K562 (cell line): ENCODE data around the gene KCNJ9. TPM values are rescaled to one million over a fixed set of nuclear protein-coding genes. Genes with fewer than 3 reads are reported as not detected.

Experiments
- ARID4B ChIP-seq: sonication (generic); formaldehyde crosslinking; IDR thresholded peaks from 2 replicates; pipeline ENCODE4 v1.8.0; 2022; ENCODE audit warnings: mild to moderate bottlenecking, missing genetic modification reagents
- CBX1 ChIP-seq: sonication (generic); IDR thresholded peaks from 2 replicates; pipeline ENCODE4 v1.6.1; 2016; ENCODE audit warnings: antibody characterized with exemption, low read depth, mild to moderate bottlenecking
- ELK3 ChIP-seq: fragments of 450-650 bp; formaldehyde crosslinking; IDR thresholded peaks from 2 replicates; pipeline ENCODE4 v1.4.0; 2020; ENCODE audit warnings: mild to moderate bottlenecking
- ETV6 ChIP-seq, 3 experiments: fragments of 150-350 bp in 1 of 3; sonication (generic) in 1 of 3; formaldehyde crosslinking in 1 of 3; IDR thresholded peaks; 2 replicates each; pipeline versions ENCODE4 v1.6.1 to v1.8.0; 2014 to 2022; ENCODE audit warnings: borderline replicate concordance in 2 of 3, low read depth in 2 of 3, antibody characterized with exemption in 1 of 3, low read length in 1 of 3, mild to moderate bottlenecking in 1 of 3, missing genetic modification reagents in 1 of 3
- HDAC2 ChIP-seq: fragments of 450-650 bp; IDR thresholded peaks from 2 replicates; pipeline ENCODE4 v1.6.1; 2016; ENCODE audit warnings: mild to moderate bottlenecking
- ID3 ChIP-seq, 2 experiments: fragments of 250-450 bp in 1 of 2; fragments of 450-650 bp in 1 of 2; sonication (Bioruptor Pico) in 1 of 2; IDR thresholded peaks; 2 replicates each; pipeline versions ENCODE4 v1.6.1 to v1.8.0; 2016 to 2021; ENCODE audit warnings: mild to moderate bottlenecking in 2 of 2, moderate library complexity in 2 of 2, missing compliant biosample characterization in 1 of 2, missing genetic modification characterization in 1 of 2
- MIER1 ChIP-seq: fragments of 450-650 bp; IDR thresholded peaks from 2 replicates; pipeline ENCODE4 v1.6.1; 2016; ENCODE audit warnings: antibody characterized with exemption, mild to moderate bottlenecking, low read depth
- NBN ChIP-seq: fragments of 450-650 bp; IDR thresholded peaks from 2 replicates; pipeline ENCODE4 v1.6.1; 2016; ENCODE audit warnings: low read depth, mild to moderate bottlenecking
- NCOA2 ChIP-seq, 2 experiments: fragments of 450-650 bp; IDR thresholded peaks; 2 replicates each; pipeline ENCODE4 v1.6.1; 2018; ENCODE audit warnings: mild to moderate bottlenecking in 2 of 2, moderate library complexity in 1 of 2; ENCODE audit not compliant: partially characterized antibody in 2 of 2
- NR2F6 ChIP-seq: fragments of 450-650 bp; formaldehyde crosslinking; IDR thresholded peaks from 2 replicates; pipeline ENCODE4 v1.4.0; 2020; ENCODE audit warnings: mild to moderate bottlenecking
- RFX7 ChIP-seq: fragments of 250-450 bp; sonication (Bioruptor Pico); IDR thresholded peaks from 2 replicates; pipeline ENCODE4 v1.5.1; 2021; ENCODE audit warnings: mild to moderate bottlenecking
- TCF3 ChIP-seq: sonication (generic); formaldehyde crosslinking; IDR thresholded peaks from 2 replicates; pipeline ENCODE4 v1.4.0; 2020; ENCODE audit warnings: mild to moderate bottlenecking, missing genetic modification reagents
- U2AF1 ChIP-seq: fragments of 200-400 bp; formaldehyde crosslinking; optimal IDR thresholded peaks from 2 replicates; pipeline ENCODE3; 2017; ENCODE audit warnings: mild to moderate bottlenecking, low read depth, low read length, moderate library complexity
- ZNF121 ChIP-seq: sonication (generic); formaldehyde crosslinking; conservative IDR thresholded peaks from 2 replicates; pipeline ENCODE4 v1.8.0; 2022; ENCODE audit warnings: missing genetic modification reagents
- ZNF354B ChIP-seq: fragments of 250-450 bp; sonication (Bioruptor Pico); IDR thresholded peaks from 2 replicates; pipeline ENCODE4 v1.4.0; 2020
- ZNF551 ChIP-seq: fragments of 250-450 bp; sonication (Bioruptor Pico); IDR thresholded peaks from 2 replicates; pipeline ENCODE4 v1.5.0; 2021; ENCODE audit warnings: mild to moderate bottlenecking, moderate library complexity
- ZNF79 ChIP-seq: fragments of 250-450 bp; sonication (Bioruptor Pico); IDR thresholded peaks from 2 replicates; pipeline ENCODE4 v1.4.0; 2020; ENCODE audit warnings: low read depth, mild to moderate bottlenecking, moderate library complexity
- polyA plus RNA-seq, 8 experiments: library from polyadenylated mRNA; depleted of rRNA in 4 of 8; stranded (reverse) in 5 of 8; unstranded in 3 of 8; fragments of >200 nt; fragmentation: Nextera tagmentation in 2 of 8; fragmentation: Illumina TruSeq in 1 of 8; extraction: Ambion mirVana in 2 of 8; extraction: Trizol in 1 of 8; gene quantifications; 2 replicates each; pipeline versions ENCODE4 v1.2.1 to v1.2.3, GENCODE V29; 2011 to 2014; ENCODE audit warnings: inconsistent platforms in 1 of 8, missing spikeins in 1 of 8
- total RNA-seq, 7 experiments: library from RNA; depleted of rRNA in 6 of 7; stranded (reverse); fragments of >200 nt in 6 of 7; fragmentation: Illumina TruSeq in 2 of 7; extraction: Trizol in 2 of 7; gene quantifications; 2 replicates each; pipeline versions ENCODE4 v1.2.1 to v1.2.3, GENCODE V29; 2011 to 2021; ENCODE audit warnings: low replicate concordance in 1 of 7
- TF ChIP-seq, protein P1 (sequence below): IDR thresholded peaks from 2 replicates; pipeline ENCODE4 v1.6.1; 2014; ENCODE audit warnings: antibody characterized with exemption
- TF ChIP-seq, protein P2 (sequence below): sonication (generic); formaldehyde crosslinking; IDR thresholded peaks from 2 replicates; pipeline ENCODE4 v1.8.1; 2023; ENCODE audit warnings: mild to moderate bottlenecking, missing genetic modification reagents, moderate library complexity

KCNJ9 gene
- total and polyA plus RNA-seq, 9 of the 15 experiments (the other 6 are each of a cell fraction or from before 2014, with no cell fraction given) = not detected

DNA sequence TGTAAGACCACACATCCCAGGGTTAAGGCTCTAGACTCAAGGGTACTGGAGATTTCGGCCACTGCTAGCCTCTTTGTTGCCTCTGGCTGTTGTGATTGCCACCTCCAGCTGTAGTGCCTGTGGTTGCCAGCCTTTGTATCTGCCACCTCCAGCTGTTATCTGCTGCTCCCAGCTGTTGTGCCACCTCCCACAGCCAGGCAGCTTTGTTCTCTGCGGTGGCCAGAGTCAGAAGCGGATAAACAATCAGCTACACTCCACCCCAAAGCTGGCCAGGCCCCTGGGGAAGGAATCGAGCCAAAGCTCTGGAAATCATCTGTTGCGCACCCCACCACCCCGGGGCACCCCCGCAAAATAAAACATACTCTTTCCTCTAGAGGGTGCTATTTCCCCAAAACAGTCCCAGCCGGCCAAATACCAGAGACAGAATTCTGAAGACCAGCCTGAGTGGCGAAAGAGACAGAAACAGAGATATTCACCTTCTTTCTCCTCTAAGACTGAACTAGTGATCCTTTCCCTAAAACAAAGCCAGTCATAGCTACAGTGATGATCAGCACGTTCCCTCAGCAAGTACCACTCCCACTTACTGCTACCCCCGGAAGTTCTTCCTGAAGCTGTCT, 34.7 kb upstream of the KCNJ9 start (continued):
- peak in 1 of 2 experiments; percentile 48; a peak in 1 of 4 replicates for TF ChIP-seq ETV6 (IDR thresholded peaks at IDR 0.05; ENCODE audit: borderline replicate concordance in 1 of 2, low read depth in 2 of 2, low read length in 1 of 2)
- no peak for TF ChIP-seq ETV6 (CRISPR knock-in tag; IDR thresholded peaks at IDR 0.05; ENCODE audit: borderline replicate concordance)
- no peak for TF ChIP-seq ID3 (CRISPR knock-in tag; IDR thresholded peaks at IDR 0.05)
- peak; percentile 91 for TF ChIP-seq ID3 (tag; IDR thresholded peaks at IDR 0.05)
- TF ChIP-seq HDAC2 = peak; percentile 92
- TF ChIP-seq ZNF354B (CRISPR knock-in tag) = no peak
- TF ChIP-seq ARID4B (CRISPR knock-in tag) = no peak
- TF ChIP-seq ZNF79 (CRISPR knock-in tag) = no peak
- TF ChIP-seq, protein P1, sequence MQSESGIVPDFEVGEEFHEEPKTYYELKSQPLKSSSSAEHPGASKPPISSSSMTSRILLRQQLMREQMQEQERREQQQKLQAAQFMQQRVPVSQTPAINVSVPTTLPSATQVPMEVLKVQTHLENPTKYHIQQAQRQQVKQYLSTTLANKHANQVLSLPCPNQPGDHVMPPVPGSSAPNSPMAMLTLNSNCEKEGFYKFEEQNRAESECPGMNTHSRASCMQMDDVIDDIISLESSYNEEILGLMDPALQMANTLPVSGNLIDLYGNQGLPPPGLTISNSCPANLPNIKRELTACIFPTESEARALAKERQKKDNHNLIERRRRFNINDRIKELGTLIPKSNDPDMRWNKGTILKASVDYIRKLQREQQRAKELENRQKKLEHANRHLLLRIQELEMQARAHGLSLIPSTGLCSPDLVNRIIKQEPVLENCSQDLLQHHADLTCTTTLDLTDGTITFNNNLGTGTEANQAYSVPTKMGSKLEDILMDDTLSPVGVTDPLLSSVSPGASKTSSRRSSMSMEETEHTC = 0 out of 2 replicates have a peak, but pooled peaks have one; percentile 33
- no peak for TF ChIP-seq U2AF1
- TF ChIP-seq, protein P2, sequence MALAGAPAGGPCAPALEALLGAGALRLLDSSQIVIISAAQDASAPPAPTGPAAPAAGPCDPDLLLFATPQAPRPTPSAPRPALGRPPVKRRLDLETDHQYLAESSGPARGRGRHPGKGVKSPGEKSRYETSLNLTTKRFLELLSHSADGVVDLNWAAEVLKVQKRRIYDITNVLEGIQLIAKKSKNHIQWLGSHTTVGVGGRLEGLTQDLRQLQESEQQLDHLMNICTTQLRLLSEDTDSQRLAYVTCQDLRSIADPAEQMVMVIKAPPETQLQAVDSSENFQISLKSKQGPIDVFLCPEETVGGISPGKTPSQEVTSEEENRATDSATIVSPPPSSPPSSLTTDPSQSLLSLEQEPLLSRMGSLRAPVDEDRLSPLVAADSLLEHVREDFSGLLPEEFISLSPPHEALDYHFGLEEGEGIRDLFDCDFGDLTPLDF = no peak
- no peak for TF ChIP-seq NR2F6 (CRISPR knock-in tag)
- no peak for TF ChIP-seq CBX1
- TF ChIP-seq TCF3 (CRISPR knock-in tag) = peak; percentile 100
- peak; percentile 85 for TF ChIP-seq NBN
- TF ChIP-seq ELK3 (CRISPR knock-in tag) = no peak
- TF ChIP-seq ZNF551 (CRISPR knock-in tag) = no peak
- TF ChIP-seq NCOA2 (IDR thresholded peaks at IDR 0.05; ENCODE audit: partially characterized antibody in 2 of 2) = no peak
- TF ChIP-seq MIER1 = 0 out of 2 replicates have a peak, but pooled peaks have one; percentile 50
- TF ChIP-seq ZNF121 (CRISPR knock-in tag) = no peak
- TF ChIP-seq RFX7 (CRISPR knock-in tag) = no peak
